GM20000 (cell line): ENCODE data around the gene RAPGEF2.

Source experiments
- DNase-seq: peaks from one replicate; pipeline ENCODE4 v3.0.0; 2012; ENCODE audit warnings: low spot score
- TF ChIP-seq, protein P1 (sequence below): IDR thresholded peaks from 2 replicates; pipeline ENCODE4 v1.5.1; 2012; ENCODE audit warnings: mild to moderate bottlenecking, control low read depth; ENCODE audit errors: extremely low read depth, missing control alignments

The RAPGEF2 gene

DNA sequence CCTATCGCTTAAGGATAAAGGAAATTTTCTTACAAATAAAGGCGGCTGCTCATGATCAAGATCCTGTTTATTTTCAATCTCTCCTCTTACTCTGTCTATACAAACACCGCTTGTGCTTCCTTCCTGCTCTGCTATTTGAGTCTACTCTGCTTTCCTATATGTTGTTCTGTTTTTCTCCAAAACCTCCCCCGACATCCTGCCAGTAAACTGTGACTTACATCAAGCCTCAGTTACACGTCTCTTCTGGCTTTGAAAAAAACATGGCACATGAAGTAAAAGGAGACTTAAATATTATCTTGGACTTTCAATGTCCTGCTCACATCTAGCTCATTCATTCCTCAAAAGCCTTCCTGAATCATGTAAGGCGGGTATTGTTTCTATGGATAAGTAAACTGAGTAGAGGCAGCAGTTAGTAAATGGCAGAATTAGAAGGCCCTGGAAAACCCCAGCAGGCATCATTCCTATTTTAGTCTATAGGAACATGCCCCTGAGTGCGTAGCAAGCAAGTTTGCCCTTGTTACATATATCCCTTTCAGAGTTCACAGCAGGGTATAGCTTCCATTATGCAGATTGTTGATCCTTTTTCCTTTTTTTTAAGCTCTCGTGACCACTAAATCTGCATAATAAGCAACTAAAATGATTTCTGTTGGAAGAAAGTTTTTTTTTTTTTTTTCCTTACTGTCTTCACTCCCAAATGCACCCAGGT, 280.1 kb downstream of the RAPGEF2 start:
- TF ChIP-seq, protein P1, sequence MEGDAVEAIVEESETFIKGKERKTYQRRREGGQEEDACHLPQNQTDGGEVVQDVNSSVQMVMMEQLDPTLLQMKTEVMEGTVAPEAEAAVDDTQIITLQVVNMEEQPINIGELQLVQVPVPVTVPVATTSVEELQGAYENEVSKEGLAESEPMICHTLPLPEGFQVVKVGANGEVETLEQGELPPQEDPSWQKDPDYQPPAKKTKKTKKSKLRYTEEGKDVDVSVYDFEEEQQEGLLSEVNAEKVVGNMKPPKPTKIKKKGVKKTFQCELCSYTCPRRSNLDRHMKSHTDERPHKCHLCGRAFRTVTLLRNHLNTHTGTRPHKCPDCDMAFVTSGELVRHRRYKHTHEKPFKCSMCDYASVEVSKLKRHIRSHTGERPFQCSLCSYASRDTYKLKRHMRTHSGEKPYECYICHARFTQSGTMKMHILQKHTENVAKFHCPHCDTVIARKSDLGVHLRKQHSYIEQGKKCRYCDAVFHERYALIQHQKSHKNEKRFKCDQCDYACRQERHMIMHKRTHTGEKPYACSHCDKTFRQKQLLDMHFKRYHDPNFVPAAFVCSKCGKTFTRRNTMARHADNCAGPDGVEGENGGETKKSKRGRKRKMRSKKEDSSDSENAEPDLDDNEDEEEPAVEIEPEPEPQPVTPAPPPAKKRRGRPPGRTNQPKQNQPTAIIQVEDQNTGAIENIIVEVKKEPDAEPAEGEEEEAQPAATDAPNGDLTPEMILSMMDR = no peak

DNA sequence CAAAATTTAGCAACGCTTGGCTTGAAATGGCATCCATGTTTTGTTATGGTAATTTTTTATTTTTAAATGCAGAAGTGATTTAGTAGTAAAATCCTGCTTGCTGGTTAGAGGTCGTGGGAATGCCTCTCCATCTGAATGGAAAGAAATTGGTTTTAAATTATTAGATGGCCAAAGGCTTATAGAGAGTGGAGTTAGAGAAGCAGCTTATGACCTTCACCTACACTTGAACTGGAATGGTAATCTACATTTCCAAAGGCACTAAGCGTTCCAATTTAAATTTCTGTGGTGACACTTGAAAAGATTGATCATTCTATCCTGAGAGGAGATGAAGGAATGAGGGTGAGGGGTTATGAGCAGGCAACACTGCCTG, 280.7 kb downstream of the RAPGEF2 start:
- TF ChIP-seq, protein P1 = no peak
- no peak for DNase-seq

More for the DNA sequence above, 280.1 kb downstream of the RAPGEF2 start:
- no peak for DNase-seq

DNA sequence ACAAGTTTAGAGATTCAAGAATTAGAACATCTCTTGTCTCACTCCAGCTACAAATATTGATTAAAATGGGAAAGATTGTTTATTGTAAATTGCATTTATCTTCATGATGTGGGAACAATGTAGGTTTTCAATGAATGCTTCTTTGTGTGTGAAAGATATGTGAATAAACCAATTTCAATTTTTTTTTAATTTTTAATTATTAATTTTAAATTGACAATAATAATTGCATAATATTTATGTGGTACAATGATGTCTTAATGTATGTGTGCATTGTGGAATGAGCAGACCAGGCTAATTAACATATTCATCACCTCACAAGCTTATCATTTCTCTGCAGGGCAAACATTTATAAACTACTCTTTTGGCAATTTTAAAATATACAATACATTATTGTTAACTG, 281.1 kb downstream of the RAPGEF2 start:
- TF ChIP-seq, protein P1 = no peak
- DNase-seq = no peak

DNA sequence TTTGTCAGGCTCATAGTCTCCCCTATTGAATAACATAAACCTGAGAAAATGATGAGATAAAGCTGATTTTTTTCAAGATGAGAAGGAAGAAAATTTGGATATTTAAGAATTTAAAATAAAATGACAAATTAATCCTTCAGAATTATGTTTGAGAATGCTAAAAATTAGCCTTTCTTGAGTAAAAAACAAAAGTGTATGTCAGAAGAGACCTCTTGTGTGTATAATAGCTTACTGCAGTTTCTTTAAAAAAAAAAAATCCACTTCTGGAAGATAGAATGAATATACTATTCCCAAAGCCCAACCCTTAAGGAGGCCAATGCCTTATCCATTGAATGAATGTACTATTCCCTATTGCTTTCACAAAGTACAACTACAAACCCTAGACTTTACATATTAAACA, 281.8 kb downstream of the RAPGEF2 start:
- TF ChIP-seq, protein P1 = no peak
- no peak for DNase-seq

DNA sequence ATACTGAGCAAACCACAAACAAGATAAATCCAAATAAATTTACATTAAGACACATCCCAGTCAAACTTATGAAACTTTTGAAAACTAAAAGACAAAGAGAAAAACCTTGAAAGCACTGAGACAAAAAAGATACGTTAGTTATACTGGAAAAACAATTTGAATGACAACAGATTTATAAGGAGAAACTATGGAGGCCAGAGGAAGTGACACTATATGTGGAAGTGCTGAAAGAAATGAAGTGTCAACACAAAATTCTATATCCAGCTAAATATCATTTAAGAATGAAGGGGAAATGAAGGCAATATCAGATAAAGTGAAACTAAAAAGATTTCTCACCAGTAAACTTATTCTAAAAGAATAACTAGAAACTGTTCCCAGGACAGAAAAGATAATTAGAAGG, 283.7 kb downstream of the RAPGEF2 start:
- no peak for DNase-seq
- TF ChIP-seq, protein P1 = no peak

DNA sequence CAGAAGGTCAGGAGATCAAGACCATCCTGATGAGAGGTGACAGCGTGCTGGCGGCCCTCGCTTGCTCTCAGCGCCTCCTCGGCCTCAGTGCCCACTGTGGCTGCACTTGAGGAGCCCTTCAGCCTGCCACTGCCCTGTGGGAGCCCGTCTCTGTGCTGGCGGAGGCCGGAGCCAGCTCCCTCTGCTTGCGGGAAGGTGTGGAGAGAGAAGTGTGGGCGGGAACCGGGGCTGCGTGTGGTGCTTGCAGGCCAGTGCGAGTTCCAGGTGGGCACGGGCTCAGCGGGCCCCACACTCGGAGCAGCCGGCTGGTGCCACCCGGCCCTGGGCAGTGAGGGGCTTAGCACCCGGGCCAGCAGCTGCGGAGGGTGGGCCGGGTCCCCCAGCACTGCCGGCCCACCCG, 286.9 kb downstream of the RAPGEF2 start:
- TF ChIP-seq, protein P1 = no peak
- DNase-seq = no peak

DNA sequence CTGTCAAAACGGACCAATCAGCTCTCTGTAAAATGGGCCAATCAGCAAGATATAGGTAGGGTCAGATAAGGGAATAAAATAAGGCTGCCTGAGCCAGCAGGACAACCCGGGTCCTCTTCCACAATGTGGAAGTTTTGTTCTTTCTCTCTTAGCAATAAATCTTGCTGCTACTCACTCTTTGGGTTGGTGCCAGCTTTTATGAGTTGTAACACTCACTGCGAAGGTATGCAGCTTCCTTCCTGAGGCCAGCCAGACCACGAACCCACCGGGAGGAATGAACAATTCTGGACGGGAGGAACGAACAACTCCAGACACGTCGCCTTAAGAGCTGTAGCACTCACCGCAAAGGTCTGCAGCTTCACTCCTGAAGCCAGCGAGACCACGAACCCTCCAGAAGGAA, 287.8 kb downstream of the RAPGEF2 start:
- no peak for DNase-seq
- TF ChIP-seq, protein P1 = no peak
